Astrocyte (in vitro differentiated cells and primary cell): Measurements from ENCODE around the gene WDR27.

ENCODE experiments used
- CTCF ChIP-seq: IDR thresholded peaks from 2 replicates; pipeline ENCODE4 v1.5.1; 2011; ENCODE audit warnings: low read depth, mild to moderate bottlenecking, inconsistent platforms, low read length, moderate library complexity; ENCODE audit not compliant: insufficient read depth
- EZH2 ChIP-seq: IDR thresholded peaks from 2 replicates; pipeline ENCODE4 v1.6.1; 2012; ENCODE audit warnings: mild to moderate bottlenecking, low read length, inconsistent platforms; ENCODE audit not compliant: insufficient read depth

GRCh38 chr6:169501128-169501527 is 200.7 kb downstream of the WDR27 start:
- TF ChIP-seq EZH2 (no peak), CTCF (no peak)
